Neural progenitor cell (in vitro differentiated cells): ENCODE measurements around the gene SSBP2.

Experiments
- CTCF ChIP-seq: fragments of 200-600 bp; sonication (generic); IDR thresholded peaks from 2 replicates; pipeline ENCODE4 v1.5.1; 2017; ENCODE audit warnings: antibody characterized with exemption, mild to moderate bottlenecking
- EZH2phosphoT487 ChIP-seq: fragments of 200-600 bp; sonication (generic); IDR thresholded peaks from 2 replicates; pipeline ENCODE4 v1.6.1; 2017; ENCODE audit warnings: antibody characterized with exemption

- TF ChIP-seq CTCF (no peak), EZH2phosphoT487 (no peak)
These were observed 385.4 kb downstream of the SSBP2 start for GRCh38 chr5:81365541-81365940.
